Measurements from ENCODE around the gene ATP2A1.
"Not testable (repeated sequence)": the region's sequence is repeated elsewhere in the genome, so short reads cannot be mapped to it uniquely, and the experiment has no call there.

ATP2A1 gene

GRCh38 chr16:28865722-28866453, 12.4 kb upstream of the ATP2A1 start:
- no peak for TF ChIP-seq FOXK2 (IDR thresholded peaks at IDR 0.05)
- TF ChIP-seq NFRKB (IDR thresholded peaks at IDR 0.05) = no peak
- no peak for TF ChIP-seq LEF1 (IDR thresholded peaks at IDR 0.05; ENCODE audit: borderline replicate concordance)
- no peak for TF ChIP-seq TARDBP (IDR thresholded peaks at IDR 0.05)
- no peak for TF ChIP-seq L3MBTL2 (conservative IDR thresholded peaks at IDR 0.05)
- no peak for TF ChIP-seq SUZ12 (IDR thresholded peaks at IDR 0.05)
- no peak for TF ChIP-seq ZNF384 (IDR thresholded peaks at IDR 0.05)
- no peak for TF ChIP-seq FOXM1 (IDR thresholded peaks at IDR 0.05; ENCODE audit: borderline replicate concordance)
- no peak for TF ChIP-seq CTBP1 (IDR thresholded peaks at IDR 0.05; ENCODE audit: borderline replicate concordance)
- TF ChIP-seq BHLHE40 (IDR thresholded peaks at IDR 0.05; ENCODE audit: borderline replicate concordance) = no peak
- no peak for TF ChIP-seq SP1 (IDR thresholded peaks at IDR 0.05)
- TF ChIP-seq, protein P1, sequence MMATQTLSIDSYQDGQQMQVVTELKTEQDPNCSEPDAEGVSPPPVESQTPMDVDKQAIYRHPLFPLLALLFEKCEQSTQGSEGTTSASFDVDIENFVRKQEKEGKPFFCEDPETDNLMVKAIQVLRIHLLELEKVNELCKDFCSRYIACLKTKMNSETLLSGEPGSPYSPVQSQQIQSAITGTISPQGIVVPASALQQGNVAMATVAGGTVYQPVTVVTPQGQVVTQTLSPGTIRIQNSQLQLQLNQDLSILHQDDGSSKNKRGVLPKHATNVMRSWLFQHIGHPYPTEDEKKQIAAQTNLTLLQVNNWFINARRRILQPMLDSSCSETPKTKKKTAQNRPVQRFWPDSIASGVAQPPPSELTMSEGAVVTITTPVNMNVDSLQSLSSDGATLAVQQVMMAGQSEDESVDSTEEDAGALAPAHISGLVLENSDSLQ (IDR thresholded peaks at IDR 0.05) = no peak
- TF ChIP-seq HDGF (IDR thresholded peaks at IDR 0.05; ENCODE audit: borderline replicate concordance) = no peak
- TF ChIP-seq ELF4 (IDR thresholded peaks at IDR 0.05) = no peak
- TF ChIP-seq ARNT (IDR thresholded peaks at IDR 0.05) = no peak
- TF ChIP-seq FOXA1 (IDR thresholded peaks at IDR 0.05) = no peak
- ChIA-PET CTCF (no interaction called here), POLR2A (interaction anchor here (1.1 to 4.5 kb wide), 3 partner anchors 9 to 71 kb away, joined by 3 to 96 read pairs (median 3); partner anchors contain the start of gene TUFM)
- no peak for DNase-seq (ENCODE audit: extremely low spot score)

GRCh38 chr16:28866454-28866804, 11.9 kb upstream of the ATP2A1 start:
- TF ChIP-seq, protein P1 (IDR thresholded peaks at IDR 0.05) = no peak
- TF ChIP-seq L3MBTL2 (conservative IDR thresholded peaks at IDR 0.05) (no peak), CTBP1 (IDR thresholded peaks at IDR 0.05; ENCODE audit: borderline replicate concordance) (no peak), HDGF (IDR thresholded peaks at IDR 0.05; ENCODE audit: borderline replicate concordance) (no peak), TARDBP (IDR thresholded peaks at IDR 0.05) (no peak), SP1 (IDR thresholded peaks at IDR 0.05) (no peak), SUZ12 (IDR thresholded peaks at IDR 0.05) (no peak), FOXK2 (IDR thresholded peaks at IDR 0.05) (no peak), ELF4 (IDR thresholded peaks at IDR 0.05) (no peak), ZNF384 (IDR thresholded peaks at IDR 0.05) (no peak), NFRKB (IDR thresholded peaks at IDR 0.05) (no peak), BHLHE40 (IDR thresholded peaks at IDR 0.05; ENCODE audit: borderline replicate concordance) (no peak), ARNT (IDR thresholded peaks at IDR 0.05) (no peak), FOXA1 (IDR thresholded peaks at IDR 0.05) (no peak)
- POLR2A ChIA-PET = interaction anchor here (0.8 to 1.1 kb wide), 2 partner anchors 8 to 13 kb away, joined by 3 read pairs; no protein-coding TSS in a partner anchor
- CTCF ChIA-PET = interaction anchor here (1.1 kb wide), 1 partner anchor 70 kb away, joined by 3 read pairs; no protein-coding TSS in a partner anchor
- DNase-seq (ENCODE audit: extremely low spot score) = no peak

- ChIA-PET POLR2A (interaction anchor here (0.8 kb wide), 1 partner anchor 12 kb away, joined by 3 read pairs; no protein-coding TSS in a partner anchor), CTCF (interaction anchor here (1.1 kb wide), 1 partner anchor 69 kb away, joined by 3 read pairs; no protein-coding TSS in a partner anchor)
- DNase-seq (ENCODE audit: extremely low spot score) = no peak
- TF ChIP-seq ARNT (IDR thresholded peaks at IDR 0.05) (no peak), ELF4 (IDR thresholded peaks at IDR 0.05) (no peak), TARDBP (IDR thresholded peaks at IDR 0.05) (no peak), FOXM1 (IDR thresholded peaks at IDR 0.05; ENCODE audit: borderline replicate concordance) (no peak), NFRKB (IDR thresholded peaks at IDR 0.05) (no peak), LEF1 (IDR thresholded peaks at IDR 0.05; ENCODE audit: borderline replicate concordance) (no peak), SUZ12 (IDR thresholded peaks at IDR 0.05) (no peak), L3MBTL2 (conservative IDR thresholded peaks at IDR 0.05) (no peak), ZNF384 (IDR thresholded peaks at IDR 0.05) (no peak), SP1 (IDR thresholded peaks at IDR 0.05) (no peak), CTBP1 (IDR thresholded peaks at IDR 0.05; ENCODE audit: borderline replicate concordance) (no peak), FOXA1 (IDR thresholded peaks at IDR 0.05) (no peak), HDGF (IDR thresholded peaks at IDR 0.05; ENCODE audit: borderline replicate concordance) (no peak), FOXK2 (IDR thresholded peaks at IDR 0.05) (no peak), BHLHE40 (IDR thresholded peaks at IDR 0.05; ENCODE audit: borderline replicate concordance) (no peak)
- TF ChIP-seq, protein P1 (IDR thresholded peaks at IDR 0.05) = no peak
Measured at GRCh38 chr16:28867241-28867640, 11.0 kb upstream of the ATP2A1 start.

- DNase-seq (ENCODE audit: extremely low spot score); POLR2A ChIA-PET: not testable (repeated sequence)
- CTCF ChIA-PET = interaction anchor here (1.1 kb wide), 1 partner anchor 69 kb away, joined by 3 read pairs; no protein-coding TSS in a partner anchor
Measured at GRCh38 chr16:28867646-28868045, 10.6 kb upstream of the ATP2A1 start.

- DNase-seq (ENCODE audit: extremely low spot score) = no peak
- CTCF ChIA-PET = no interaction called here
- TF ChIP-seq CTBP1 (IDR thresholded peaks at IDR 0.05; ENCODE audit: borderline replicate concordance) = no peak
- no peak for TF ChIP-seq FOXA1 (IDR thresholded peaks at IDR 0.05)
- no peak for TF ChIP-seq L3MBTL2 (conservative IDR thresholded peaks at IDR 0.05)
- no peak for TF ChIP-seq SUZ12 (IDR thresholded peaks at IDR 0.05)
- TF ChIP-seq LEF1 (IDR thresholded peaks at IDR 0.05; ENCODE audit: borderline replicate concordance) = no peak
- TF ChIP-seq, protein P1 (IDR thresholded peaks at IDR 0.05) = no peak
- TF ChIP-seq SP1 (IDR thresholded peaks at IDR 0.05) = no peak
- no peak for TF ChIP-seq ELF4 (IDR thresholded peaks at IDR 0.05)
- no peak for TF ChIP-seq HDGF (IDR thresholded peaks at IDR 0.05; ENCODE audit: borderline replicate concordance)
- no peak for TF ChIP-seq FOXM1 (IDR thresholded peaks at IDR 0.05; ENCODE audit: borderline replicate concordance)
- no peak for TF ChIP-seq TARDBP (IDR thresholded peaks at IDR 0.05)
- TF ChIP-seq ZNF384 (IDR thresholded peaks at IDR 0.05) = no peak
- TF ChIP-seq FOXK2 (IDR thresholded peaks at IDR 0.05) = no peak
- no peak for TF ChIP-seq BHLHE40 (IDR thresholded peaks at IDR 0.05; ENCODE audit: borderline replicate concordance)
- TF ChIP-seq ARNT (IDR thresholded peaks at IDR 0.05) = no peak
- TF ChIP-seq NFRKB (IDR thresholded peaks at IDR 0.05) = no peak
- POLR2A ChIA-PET = interaction anchor here (0.9 kb wide), 1 partner anchor 47 kb away, joined by 3 read pairs; the partner anchor contains the start of gene ATXN2L
Measured at GRCh38 chr16:28869201-28869600, 9.1 kb upstream of the ATP2A1 start.

Data from HEK293T (cell line).